Tibial nerve (tissue), 3 donors: ENCODE data around the gene ZWILCH.

Experiments
- CTCF ChIP-seq, 5 experiments: fragments of 200-600 bp in 3 of 5; fragments of 450-650 bp in 2 of 5; sonication (generic) in 3 of 5; IDR thresholded peaks; one replicate each; pipeline ENCODE4 v1.5.1; 2016 to 2019; ENCODE audit warnings: antibody characterized with exemption in 5 of 5, mild to moderate bottlenecking in 3 of 5, moderate library complexity in 2 of 5
- POLR2A ChIP-seq, 2 donors: fragments of 450-650 bp; IDR thresholded peaks; one replicate each; pipeline ENCODE4 v1.6.1; 2017; ENCODE audit warnings: antibody characterized with exemption in 2 of 2, mild to moderate bottlenecking in 2 of 2, moderate library complexity in 2 of 2

DNA sequence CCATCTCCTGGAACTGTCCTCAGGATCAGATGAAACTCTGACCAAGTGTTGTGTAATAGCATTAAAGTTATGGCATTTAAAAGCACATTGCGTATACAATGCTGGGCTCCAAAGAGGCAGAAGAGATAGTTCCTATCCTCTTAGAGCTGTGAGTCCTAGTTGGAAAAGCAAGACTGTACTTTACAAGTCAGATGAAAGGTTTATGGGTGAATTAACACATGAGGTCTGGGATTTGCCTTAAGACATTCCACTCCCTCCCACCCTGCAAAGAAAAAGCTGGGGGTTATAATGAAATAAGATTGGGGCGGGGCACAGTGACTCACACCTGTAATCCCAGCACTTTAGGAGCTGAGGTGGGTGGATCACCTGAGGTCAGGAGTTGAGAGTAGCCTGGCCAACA lies 43.2 kb upstream of the ZWILCH start:
- no peak for TF ChIP-seq CTCF (IDR thresholded peaks at IDR 0.05)
- TF ChIP-seq POLR2A (IDR thresholded peaks at IDR 0.05): no peak
